PFSK-1 (cell line): ENCODE results near the gene ATRNL1.

Experiments
- FOXP2 ChIP-seq: optimal IDR thresholded peaks from 2 replicates; pipeline ENCODE3; 2011; ENCODE audit warnings: borderline replicate concordance, control low read depth, inconsistent platforms; ENCODE audit not compliant: insufficient read depth; ENCODE audit errors: extremely low read length, extremely low read depth
- POLR2AphosphoS5 ChIP-seq: IDR thresholded peaks from 2 replicates; pipeline ENCODE4 v1.6.1; 2012; ENCODE audit warnings: low read depth, mild to moderate bottlenecking, control low read depth, low read length, moderate library complexity
- REST ChIP-seq, 2 experiments: IDR thresholded peaks; 2 replicates each; pipeline versions ENCODE4 v1.6.1 to v1.8.0; 2011 to 2012; ENCODE audit warnings: low read depth in 2 of 2, low read length in 2 of 2, control low read depth in 1 of 2, inconsistent platforms in 1 of 2, mild to moderate bottlenecking in 1 of 2, moderate library complexity in 1 of 2; ENCODE audit not compliant: insufficient read depth in 1 of 2
- SIN3A ChIP-seq: IDR thresholded peaks from 2 replicates; pipeline ENCODE4 v1.6.1; 2012; ENCODE audit warnings: mild to moderate bottlenecking, low read length, moderate library complexity, borderline replicate concordance; ENCODE audit not compliant: insufficient read depth
- TAF1 ChIP-seq: IDR thresholded peaks from 2 replicates; pipeline ENCODE4 v1.6.1; 2012; ENCODE audit warnings: low read length, control low read depth, borderline replicate concordance; ENCODE audit not compliant: insufficient read depth

The ATRNL1 gene

GRCh38 chr10:115094416-115095140 is 1.4 kb downstream of the ATRNL1 start:
- no peak for TF ChIP-seq TAF1

- no peak for TF ChIP-seq POLR2AphosphoS5
- no peak for TF ChIP-seq FOXP2
- no peak for TF ChIP-seq TAF1
- TF ChIP-seq SIN3A, result no peak
- no peak for TF ChIP-seq REST (IDR thresholded peaks at IDR 0.05; ENCODE audit: insufficient read depth in 1 of 2, low read depth in 2 of 2, low read length in 2 of 2)
Observed at GRCh38 chr10:115095758-115096157, 2.6 kb downstream of the ATRNL1 start.

GRCh38 chr10:115103700-115104099 is 10.5 kb downstream of the ATRNL1 start:
- TF ChIP-seq REST (IDR thresholded peaks at IDR 0.05; ENCODE audit: insufficient read depth in 1 of 2, low read depth in 2 of 2, low read length in 2 of 2) (no peak), SIN3A (no peak), FOXP2 (no peak), TAF1 (no peak), POLR2AphosphoS5 (no peak)

GRCh38 chr10:115107830-115108229 is 14.7 kb downstream of the ATRNL1 start:
- TF ChIP-seq REST (IDR thresholded peaks at IDR 0.05; ENCODE audit: insufficient read depth in 1 of 2, low read depth in 2 of 2, low read length in 2 of 2) (no peak), POLR2AphosphoS5 (no peak), TAF1 (no peak), FOXP2 (no peak), SIN3A (no peak)

GRCh38 chr10:115117301-115117700 is 24.1 kb downstream of the ATRNL1 start:
- TF ChIP-seq TAF1, result no peak
- TF ChIP-seq POLR2AphosphoS5, result no peak
- no peak for TF ChIP-seq SIN3A
- no peak for TF ChIP-seq REST (IDR thresholded peaks at IDR 0.05; ENCODE audit: insufficient read depth in 1 of 2, low read depth in 2 of 2, low read length in 2 of 2)
